ENCODE measurements around the gene SLC25A23.
"Not testable (repeated sequence)": the region's sequence is repeated elsewhere in the genome, so short reads cannot be mapped to it uniquely, and the experiment has no call there.

Gene SLC25A23

DNA sequence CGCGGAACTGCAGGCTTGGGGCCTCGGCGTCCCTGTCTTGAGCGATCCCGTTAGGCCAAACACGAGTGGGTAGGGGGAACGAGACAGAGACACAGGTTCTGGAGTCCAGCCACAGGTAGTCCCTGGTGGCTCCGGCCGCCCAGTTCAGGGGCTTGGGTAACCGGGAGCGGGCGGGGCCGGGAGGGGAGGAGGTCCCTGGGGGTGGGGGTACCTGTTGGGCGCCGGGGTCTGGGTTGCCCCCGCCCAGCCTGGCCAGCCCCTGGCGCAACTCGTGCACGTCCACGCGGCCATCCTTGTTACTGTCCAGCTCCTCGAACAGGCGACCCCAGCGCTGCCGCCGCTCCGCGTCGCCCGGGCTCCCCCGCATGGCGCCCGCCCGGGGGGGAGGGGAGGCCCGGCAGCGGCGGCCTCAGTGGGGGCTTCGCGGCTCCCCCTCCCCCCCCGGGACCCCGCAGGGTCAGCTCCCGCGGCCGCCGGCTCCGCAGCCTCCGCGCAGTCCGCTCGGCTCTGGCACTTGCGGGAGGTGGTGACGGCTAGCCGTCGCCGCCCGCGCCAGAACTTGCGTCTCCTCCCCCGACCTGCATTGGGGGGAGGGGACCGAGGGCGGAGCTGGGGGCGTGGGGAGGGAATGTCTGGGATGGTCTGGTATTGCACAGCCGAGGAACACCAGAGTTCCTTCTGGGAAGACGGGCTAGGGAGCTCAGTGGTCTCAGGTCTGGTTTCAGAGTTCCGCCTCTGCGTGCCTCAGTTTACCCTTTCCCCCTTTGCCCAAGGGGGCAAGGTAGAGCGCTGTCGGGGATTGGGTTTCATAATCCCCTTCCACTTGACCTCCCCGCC lies at the start of gene SLC25A23:
TSS of gene SLC25A23 (minus strand) at position 531 of the 837 bp plus-strand sequence. CDS start at position 367, 164 bp downstream.
- DNase-seq (ENCODE audit: low spot score) = no peak

- DNase-seq (ENCODE audit: low spot score) = not testable (repeated sequence)
These were observed 48.6 kb upstream of the SLC25A23 start for GRCh38 chr19:6508028-6508771.

- no peak for DNase-seq (ENCODE audit: low spot score)
These were observed 44.0 kb upstream of the SLC25A23 start for GRCh38 chr19:6503407-6504201.

DNA sequence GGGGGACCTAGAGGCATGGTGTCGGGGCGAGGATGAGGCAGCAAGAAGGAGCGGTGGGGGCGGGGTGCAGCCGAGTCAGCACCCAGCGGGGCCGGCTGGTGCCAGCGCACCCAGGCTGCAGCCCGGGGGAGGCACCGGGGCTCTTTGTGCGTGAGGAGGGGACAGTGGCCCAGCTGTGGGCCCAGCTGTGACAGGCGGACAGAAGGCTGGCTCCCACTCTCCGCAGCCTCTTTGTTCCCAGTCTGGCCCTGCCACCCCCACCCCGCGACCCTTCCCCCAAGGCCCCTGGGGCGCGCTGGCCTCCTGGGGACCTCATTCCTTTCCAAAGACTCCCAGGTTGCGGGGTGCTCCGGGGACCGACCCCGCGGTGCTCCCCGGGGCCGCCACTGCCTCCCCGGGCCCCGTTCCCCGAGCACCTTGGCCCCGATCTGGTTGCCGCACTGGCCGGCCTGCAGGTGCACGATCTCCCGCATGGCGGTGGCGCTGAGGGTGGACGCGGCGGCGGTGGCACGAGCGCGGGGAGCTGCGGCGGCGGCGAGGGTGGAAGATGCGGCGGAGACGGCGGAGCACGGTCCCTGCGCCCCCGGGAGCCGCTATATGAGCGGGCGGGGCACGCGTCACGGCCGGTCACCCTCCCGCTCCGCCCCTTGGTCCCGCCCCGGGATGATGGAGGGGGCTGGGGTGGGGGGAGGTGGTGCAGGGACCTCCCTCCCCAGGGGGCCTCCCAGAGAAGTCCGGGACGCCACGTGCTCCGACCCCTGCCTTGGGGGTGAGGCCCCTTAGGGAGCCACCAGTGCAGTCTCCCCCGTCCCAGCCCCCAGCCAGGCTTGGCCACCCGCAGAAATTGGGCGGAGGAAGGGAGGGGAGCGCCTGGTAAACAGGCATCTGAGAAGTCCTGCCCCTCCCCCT lies 42.4 kb upstream of the SLC25A23 start, which contains the start of gene TUBB4A:
TSS of gene TUBB4A (minus strand) at position 570 of the 909 bp plus-strand sequence. CDS start at position 473, 97 bp downstream.
- DNase-seq (ENCODE audit: low spot score) = no peak

DNA sequence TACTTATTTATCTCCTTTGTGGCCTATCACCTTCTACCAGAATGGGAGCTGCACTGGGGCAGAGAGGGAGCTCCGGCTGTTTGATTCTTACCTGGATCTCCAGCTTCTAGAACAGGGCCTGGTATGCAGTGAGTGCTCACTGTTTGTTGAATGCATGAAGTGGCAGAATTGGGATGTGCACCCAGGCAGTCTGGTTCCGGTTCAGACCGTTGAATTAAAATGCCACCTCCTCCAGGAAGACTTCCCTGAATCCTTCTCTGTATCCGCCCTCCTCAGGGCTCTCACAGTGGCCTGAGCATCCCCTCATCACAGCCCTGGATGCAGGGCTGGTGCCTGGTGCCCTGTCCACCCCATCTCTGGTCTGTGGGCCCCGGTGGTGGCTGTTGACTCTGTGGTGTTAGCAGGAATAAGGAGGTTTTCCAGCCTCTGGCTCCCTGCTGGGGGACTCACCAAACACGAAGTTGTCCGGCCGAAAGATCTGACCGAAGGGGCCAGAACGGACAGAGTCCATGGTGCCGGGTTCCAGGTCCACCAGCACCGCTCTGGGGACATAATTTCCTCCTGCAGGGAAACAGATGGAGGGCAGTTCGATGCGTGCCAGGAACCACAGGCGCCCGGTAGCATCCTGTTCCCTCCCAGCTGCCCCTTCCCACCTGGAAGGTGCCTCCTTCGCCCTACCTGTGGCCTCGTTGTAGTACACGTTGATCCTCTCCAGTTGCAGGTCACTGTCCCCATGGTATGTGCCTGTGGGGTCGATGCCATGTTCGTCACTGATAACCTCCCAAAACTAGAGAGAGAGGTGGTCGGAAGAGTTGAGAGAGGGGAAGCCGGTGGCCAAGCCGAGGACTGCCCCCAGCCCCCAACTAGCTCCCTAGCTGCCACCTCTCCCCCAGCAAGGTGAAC lies 41.5 kb upstream of the SLC25A23 start:
- no peak for DNase-seq (ENCODE audit: low spot score)

DNA sequence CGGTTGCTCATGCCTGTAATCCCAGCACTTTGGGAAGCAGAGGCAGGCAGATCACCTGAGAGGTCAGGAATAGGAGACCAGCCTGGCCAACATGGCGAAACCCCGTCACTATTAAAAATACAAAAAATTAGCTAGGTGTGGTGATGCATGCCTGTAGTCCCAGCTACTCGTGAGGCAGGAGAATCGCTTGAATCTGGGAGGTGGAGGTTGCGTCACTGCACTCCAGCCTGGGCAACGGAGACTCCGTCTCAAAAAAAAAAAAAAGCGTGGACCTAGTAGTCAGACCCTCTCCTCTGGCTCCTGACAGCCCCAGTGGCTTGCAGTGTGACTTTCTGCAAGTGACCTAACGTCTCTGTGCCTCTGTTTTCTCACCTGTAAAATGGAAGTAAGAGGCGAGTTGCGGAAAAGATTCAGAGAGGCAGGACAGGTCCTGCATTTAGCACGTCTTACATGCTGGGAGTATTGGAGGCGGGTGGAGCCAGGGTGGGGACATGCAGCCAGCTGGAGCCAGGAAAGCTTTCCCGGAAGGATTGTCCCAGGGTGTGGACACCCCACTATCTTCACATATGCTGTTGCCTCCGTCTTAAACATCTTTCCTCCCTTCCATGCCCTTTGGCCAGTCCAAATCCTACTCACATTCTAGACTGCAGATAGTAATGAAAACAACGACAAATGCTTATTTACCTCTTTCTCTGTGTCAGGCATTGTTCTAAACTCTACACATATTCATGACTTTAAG lies 39.6 kb upstream of the SLC25A23 start:
- DNase-seq (ENCODE audit: low spot score) = no peak

DNA sequence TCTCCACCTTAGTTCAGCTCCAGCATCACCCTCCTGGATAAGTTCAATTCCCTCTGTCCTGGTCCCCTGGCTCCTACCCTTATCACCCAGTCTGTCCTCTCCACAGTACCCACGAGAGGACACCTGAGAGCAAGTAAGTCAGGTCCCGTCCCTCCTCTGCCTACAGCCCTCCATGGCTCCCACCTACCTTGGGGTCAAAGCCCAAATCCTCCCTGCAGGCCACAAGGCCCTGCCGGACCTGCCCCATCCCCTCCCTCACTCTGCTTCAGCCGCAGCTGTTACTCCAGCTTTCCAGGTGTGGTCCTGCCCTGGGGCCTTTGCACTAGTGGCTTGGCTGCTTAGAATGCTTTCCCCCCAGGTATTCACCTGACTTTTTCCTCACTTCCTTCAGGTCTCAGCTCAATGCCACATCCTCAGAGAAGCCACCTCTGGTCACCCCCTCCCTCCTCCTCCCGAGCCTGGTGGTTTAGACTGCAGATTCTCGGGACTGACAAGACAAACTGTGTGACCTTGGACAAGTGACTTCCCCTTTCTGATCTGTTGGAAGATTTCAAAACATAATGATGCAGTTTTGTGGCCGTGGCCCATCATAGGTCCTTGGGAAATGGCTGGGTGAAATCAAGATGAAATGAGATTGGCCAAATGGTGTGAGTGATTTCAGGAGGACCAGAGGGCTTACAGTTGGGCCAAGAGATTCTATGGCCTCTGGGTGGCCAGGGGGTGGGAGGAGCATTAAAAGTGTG lies 38.9 kb upstream of the SLC25A23 start:
- DNase-seq (ENCODE audit: low spot score) = no peak

DNA sequence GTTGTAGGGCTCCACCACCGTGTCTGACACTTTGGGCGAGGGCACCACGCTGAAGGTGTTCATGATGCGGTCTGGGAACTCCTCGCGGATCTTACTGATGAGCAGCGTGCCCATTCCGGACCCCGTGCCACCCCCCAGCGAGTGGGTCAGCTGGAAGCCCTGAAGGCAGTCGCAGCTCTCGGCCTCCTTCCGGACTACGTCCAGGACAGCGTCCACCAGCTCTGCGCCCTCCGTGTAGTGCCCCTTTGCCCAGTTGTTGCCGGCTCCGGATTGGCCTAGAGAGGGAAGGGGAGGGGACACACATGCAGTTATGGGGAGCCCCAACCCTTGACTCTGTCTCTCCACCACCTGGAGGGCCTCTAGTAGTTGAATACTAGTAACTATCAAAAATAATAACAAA lies 36.4 kb upstream of the SLC25A23 start:
- no peak for DNase-seq (ENCODE audit: low spot score)

DNA sequence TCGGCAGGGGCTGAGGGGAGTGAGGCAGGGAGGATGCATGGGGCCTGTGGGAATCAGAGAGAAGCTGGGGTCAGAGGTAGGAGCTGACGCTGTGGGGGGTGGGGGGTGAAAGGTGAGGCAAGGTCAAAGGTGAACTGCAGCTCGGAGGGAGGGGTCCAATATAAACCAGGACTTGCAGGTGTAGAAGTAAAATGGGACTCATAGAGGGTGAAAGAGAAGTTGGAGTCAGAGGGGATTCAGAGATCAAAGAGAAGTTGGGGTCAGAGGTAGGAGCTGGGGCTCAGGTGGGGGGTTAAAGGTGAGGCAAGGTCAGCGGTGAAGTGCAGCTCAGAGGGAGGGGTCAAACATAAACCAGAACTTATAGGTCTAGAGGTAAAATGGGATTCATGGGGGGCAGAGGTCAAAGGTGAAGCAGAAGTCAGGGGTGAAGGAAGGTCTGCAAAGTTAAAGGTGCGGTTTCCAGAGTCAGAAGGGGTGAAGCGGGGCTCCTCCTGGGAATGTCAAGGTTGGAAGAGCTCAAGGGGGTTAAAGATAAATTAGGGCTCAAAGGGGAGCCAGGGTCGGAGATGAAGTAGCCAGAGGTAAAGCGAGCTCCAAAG lies 34.9 kb upstream of the SLC25A23 start:
- DNase-seq (ENCODE audit: low spot score) = no peak

DNA sequence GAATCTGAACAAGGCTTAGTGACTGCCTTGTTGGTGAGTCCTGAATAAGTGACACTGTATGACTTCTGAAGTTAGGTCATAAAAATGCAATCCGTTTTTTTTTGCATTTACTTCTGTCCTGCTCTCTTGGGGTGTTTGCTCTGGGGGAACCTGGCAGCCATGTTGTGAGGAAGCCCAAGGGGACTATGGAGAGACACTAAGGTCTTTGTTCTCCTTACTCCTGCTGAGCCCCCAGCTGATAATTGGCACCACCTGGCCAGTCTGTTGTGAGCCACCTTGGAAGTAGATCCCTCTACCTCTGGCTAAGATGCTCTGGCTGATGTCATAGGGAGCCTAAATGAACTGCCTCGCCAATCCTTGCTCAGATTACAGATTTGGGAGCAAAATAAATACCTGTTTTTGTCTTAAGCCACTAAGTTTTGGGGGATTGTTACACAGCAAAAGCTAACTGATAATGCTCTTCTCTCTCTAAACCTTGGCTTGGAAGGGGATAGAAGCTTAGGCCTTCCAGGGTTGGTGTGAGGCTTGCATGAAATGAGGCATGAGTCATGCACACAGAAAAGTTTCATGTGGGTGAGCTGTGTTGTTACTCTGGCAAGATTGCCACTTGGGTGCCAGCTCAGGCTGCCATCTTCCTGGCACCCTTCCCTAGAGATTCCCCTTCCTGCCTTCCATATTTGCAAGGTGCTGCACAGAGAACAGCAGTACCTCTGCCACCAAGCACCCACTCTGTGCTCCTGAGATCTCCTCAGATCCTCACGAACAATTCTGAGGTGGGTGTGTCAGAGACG lies 32.4 kb upstream of the SLC25A23 start:
- no peak for DNase-seq (ENCODE audit: low spot score)

GRCh38 chr19:6490134-6490533 lies 30.5 kb upstream of the SLC25A23 start:
- no peak for DNase-seq (ENCODE audit: low spot score)

DNA sequence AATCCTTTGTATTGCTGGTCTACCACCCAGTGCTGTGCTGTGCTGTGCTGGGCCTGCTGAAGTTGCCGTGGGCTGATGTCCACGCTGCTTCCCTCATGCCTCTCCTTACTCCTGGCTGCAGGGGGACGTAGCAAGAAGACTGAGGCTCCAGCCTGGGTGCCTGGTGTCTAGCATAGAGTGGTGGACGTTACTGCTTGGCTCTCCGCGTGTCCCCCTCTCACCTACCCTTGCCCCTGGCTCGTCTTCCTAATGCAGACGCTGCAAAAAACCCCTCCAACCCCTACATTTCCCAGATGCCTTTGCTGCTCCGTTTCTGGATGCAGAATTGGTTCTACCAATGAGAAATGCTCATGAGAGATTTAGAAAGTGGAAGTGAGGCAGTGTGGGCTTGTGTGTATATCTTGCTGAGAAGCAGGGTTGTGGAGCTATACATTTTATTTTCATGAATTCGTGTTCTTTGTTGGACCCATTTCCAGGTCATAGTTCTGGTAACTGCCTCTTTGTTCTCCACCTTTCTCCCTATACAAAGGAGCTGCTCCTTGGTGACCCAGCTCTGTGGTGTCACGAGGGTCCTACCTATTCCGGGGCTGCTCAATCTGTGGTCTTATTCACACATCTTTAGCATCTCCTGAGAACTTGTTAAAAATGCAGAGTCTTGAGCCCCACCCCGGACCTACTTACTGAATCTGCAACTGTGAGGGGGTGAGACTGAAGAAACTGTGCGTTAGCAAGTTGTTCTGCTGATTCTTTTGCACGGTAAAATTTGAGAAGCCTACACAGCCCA lies 29.9 kb upstream of the SLC25A23 start:
- no peak for DNase-seq (ENCODE audit: low spot score)

DNA sequence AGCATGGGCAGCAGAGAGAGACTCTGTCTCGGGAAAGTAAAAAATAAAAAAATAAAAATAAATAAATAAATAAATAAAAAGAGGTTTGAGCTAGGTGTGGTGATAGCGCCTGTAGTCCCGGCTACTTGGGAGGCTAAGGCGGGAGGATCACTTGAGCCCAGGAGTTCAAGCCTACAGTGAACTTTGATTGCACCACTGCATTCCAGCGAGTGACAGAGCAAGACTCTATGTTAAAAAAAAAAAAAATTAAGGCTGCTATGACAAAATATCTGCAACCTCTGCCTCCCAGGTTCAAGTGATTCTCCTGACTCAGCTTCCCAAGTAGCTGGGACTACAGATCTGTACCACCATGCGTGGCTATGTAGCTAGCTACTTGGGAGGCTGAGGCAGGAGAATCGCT lies 25.2 kb upstream of the SLC25A23 start:
- DNase-seq (ENCODE audit: low spot score) = no peak

DNA sequence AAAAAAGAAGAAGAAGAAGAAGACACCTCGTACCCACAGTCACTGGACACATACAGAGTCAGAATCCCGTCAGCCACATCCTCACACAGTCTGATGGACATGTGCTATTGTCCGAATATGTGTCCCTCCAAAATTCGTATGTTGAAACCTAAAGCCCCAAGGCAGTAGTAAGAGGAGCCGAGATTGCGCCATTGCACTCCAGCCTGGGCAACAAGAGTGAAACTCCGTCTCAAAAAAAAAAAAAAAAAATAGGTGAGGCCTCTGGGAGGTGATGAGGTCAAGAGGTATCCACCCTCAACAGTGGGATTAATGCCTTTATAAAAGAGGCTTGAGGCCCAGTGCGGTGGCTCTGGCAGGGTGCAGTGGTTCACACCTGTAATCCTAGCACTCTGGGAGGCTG lies 24.6 kb upstream of the SLC25A23 start:
- DNase-seq (ENCODE audit: low spot score) = no peak

DNA sequence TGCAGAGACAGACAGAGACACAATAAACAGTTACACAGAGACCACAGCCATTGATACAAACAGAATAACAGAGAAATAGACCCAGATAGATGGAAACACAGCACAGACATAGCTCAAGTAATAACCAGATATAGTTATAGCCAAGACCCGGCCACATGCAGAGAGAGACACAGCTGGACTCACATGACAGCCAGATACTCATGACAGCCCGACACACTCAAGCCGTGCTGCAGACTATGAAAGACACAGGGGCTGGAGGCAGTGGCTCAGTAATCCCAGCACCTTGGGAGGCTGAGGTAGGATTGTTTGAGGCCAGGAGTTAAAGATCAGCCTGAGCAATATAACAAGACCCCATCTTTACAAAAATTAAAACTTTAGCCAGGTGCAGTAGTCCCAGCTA lies 23.6 kb upstream of the SLC25A23 start:
- DNase-seq (ENCODE audit: low spot score) = no peak

- no peak for DNase-seq (ENCODE audit: low spot score)
These were observed 22.7 kb upstream of the SLC25A23 start for GRCh38 chr19:6482343-6482686.

Measured in hematopoietic multipotent progenitor cell treated with erythropoietin and hydrocortisone succinate and interleukin-3 and kit ligand, for 17 days (in vitro differentiated cells).